ENCODE data around the gene TCF7.

Gene TCF7

DNA sequence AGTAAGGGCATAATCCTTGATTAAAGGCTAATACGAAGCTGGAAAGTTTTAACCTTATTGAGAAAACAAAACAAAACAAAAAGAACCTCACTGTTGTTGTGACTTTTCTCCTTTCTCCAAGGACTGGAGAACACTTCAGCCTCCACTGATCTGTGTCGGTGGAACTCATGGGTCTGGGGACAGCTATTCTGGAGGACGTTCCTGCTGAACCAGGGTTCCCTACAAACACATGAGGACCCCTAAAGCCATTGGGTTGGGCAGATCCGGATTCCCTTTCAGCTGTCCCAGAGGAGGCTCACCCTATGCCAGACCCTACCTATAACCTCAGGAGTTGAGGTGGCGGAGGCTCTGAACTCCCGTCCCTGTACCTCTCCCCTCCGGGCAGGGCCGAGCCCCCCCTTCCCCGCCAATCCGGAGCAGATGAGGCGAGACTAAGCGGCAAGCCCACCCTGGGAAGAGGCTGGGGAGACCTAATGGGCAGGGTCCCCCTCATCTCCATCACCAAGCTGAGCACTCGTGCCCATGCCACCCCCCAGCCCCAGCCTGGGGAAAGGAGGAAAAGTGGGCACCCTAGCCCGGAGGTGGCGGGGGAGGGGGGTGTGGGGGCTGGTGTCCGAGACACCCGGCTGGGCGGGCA is 1.6 kb upstream of the TCF7 start:
- DNase-seq (ENCODE audit: low spot score): no peak
- FAIRE-seq: no peak

GRCh38 chr5:134113363-134113889 is 1.1 kb upstream of the TCF7 start:
- DNase-seq (ENCODE audit: low spot score) (no peak), FAIRE-seq (no peak)

DNA sequence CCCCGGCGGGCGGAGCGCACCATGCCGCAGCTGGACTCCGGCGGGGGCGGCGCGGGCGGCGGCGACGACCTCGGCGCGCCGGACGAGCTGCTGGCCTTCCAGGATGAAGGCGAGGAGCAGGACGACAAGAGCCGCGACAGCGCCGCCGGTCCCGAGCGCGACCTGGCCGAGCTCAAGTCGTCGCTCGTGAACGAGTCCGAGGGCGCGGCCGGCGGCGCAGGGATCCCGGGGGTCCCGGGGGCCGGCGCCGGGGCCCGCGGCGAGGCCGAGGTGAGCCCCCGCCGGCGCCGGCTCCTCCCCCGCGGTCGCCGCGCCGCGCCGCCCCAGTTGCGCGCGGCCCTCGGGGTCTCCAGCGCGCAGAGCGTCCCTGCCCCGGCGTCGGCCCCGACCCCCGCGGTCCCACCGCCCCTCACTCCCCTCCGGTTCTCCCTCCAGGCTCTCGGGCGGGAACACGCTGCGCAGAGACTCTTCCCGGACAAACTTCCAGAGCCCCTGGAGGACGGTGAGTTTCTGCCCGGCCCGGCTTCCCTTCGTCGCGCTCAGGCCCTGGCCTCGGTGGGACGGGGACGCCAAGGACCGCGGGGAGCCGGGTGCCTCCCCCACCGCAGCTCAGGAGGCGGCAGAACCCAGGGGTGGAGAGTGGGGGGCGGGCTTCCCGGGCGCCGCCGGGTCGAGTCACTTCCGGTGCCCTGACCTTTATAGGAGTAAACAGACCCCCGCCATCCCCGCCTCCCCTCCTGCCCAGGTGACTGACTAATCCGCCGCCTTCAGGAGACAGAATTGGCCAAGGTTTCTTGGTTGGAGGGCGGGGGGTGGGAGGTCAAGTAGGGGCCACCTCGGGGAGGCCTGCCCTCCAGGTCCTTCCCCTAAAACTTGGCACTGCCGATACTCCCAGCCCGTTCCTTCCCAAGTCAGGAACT is 665 bp downstream of the TCF7 start:
- no peak for FAIRE-seq
- no peak for DNase-seq (ENCODE audit: low spot score)

DNA sequence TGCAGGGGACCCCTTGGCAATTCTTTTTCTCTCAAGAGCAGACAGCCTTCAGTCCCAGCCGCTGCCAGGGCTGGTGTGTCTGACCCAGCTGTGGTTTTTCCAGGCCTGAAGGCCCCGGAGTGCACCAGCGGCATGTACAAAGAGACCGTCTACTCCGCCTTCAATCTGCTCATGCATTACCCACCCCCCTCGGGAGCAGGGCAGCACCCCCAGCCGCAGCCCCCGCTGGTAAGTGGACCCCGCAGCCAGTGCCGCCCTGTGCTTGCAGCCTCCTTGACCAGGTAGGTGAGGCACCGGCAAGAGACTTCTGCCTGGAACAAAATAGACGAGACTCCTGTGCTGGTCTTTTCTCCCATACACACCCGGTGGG is 1.3 kb downstream of the TCF7 start:
- no peak for FAIRE-seq
- no peak for DNase-seq (ENCODE audit: low spot score)

GRCh38 chr5:134116286-134116685 is 1.8 kb downstream of the TCF7 start:
- FAIRE-seq (no peak), DNase-seq (ENCODE audit: low spot score) (no peak)

DNA sequence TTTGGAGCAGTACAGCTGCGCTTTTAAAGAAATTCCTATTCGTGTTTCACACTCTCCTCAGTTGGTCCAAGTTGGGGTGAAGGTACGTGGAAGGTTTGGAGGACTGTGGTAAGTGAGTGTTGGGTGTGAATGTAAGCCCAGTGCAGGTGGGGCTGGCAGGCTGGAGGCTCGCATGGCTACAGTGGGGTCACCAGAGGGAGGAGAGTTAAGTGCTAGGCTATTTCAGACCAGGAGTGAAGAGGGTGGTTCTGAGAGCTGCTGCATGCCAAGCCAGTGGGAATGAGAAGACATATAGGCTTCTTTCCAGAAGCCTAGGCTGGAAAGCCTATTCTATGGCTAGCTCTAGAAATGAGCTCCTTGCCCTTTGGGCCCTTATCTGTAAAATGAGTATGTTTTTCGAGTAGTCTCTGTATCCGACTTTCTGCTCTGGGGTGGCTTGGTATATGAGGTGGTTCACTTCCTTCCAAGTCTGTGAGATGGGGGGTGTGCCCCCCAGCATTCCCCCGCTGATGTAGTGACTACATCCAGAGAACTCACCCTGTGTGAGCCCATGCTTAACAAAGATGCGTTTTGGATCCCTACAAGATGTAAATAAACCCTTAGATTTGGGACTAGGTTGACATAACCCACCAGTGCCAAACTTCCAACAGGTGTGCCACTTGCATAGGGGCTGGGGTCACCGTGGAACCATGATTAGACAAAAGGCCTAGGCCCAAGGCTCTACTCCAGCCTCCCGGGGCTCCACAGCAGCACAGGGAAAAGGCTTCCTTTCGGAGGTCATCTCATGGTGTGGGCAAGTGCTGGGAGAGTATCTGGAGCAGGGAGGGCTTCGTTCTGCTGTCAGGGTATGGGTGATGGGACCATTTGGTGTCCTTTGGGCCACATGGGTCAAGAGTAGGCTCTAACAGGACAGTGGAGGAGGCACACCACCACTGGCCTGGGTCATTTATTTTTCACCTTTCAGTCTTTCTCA is 2.6 kb downstream of the TCF7 start:
- no peak for DNase-seq (ENCODE audit: low spot score)
- no peak for FAIRE-seq

DNA sequence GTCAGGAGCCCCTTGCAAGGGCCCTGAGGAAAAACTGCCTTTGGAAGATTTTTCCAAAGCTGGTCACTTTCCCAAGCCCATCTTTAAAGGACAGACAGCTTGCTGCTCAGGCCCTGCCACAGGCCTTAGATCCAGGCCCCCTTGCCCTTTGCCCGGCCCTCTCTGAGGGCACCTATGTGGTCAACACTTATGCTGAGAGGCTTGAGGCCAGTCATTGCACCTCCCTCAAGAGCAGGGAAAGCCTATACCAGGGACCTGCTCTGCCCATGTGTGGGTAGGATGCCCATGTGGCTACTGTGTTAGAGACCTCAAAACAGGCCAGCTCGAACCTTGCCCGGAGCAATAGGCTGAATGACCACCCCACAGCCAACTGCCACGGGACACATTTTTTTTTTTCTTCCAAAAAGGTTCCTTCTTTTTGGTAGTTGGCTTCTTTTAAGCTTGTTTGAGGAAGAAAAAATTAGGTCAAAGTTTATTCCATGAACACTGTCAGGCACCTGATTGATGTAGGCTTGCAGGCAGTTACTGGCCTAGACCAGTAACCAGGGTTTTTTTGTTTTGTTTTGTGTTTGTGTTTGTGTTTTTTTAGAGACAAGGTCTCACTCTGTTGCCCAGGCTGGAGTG is 3.8 kb downstream of the TCF7 start:
- DNase-seq (ENCODE audit: low spot score) (no peak), FAIRE-seq (no peak)

DNA sequence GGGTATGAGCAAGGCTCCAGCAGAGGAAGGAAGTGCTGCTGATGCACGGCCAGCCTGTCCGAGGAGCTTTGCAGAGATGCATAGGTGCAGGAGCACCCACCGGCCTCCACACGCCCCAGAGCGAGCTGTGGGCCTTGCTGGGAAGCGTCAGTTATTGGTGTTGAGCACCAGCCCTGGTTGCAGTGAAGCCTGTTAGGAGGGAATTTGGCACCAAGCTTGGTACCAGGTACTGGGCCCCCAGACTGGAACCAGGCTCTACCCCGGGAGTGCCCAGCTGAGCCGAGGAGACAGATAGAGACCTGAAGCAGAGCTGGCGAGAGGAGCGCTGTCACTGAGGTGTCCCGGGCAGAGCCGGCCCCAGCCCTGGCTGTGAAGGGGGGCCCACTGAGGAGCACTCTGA is 5.2 kb downstream of the TCF7 start:
- FAIRE-seq (no peak), DNase-seq (ENCODE audit: low spot score) (no peak)

DNA sequence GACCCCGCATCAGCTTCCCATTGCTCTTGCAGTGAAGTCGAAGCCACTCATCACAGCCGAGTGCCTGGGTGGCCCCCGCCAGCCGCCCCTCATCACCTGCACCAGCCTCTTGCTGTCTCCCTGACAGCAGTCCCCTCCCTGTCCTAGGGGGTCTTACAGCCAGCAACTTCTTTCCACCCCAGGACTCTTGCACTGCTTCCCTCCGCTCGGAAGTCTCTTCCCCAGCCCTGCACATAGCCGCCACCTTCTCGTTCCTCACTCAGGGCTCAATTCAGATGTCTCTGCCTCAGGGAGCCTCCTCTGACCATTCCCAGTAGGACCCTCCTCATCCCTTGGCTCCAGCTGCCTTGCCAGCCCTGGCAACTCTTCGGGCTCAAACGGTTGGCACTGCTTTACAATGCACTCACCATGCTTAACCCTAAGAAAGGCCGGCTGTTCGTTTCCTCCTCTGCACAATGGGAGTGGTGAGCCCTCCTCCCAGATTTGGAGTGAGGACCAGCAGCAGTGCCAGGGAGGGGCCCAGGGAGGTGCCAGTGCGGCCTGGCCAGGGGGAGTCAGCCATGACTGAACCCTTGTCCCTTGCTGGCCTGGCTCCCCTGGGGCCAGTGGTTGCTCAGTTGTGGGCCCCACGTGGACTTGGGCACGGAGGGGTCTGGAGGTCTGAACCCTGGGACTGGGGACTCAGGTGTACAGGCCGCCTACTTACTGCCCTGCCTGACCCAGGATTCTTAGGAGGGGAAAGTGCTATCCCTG is 6.1 kb downstream of the TCF7 start:
- FAIRE-seq: no peak

GRCh38 chr5:134122530-134122929 is 8.0 kb downstream of the TCF7 start:
- no peak for FAIRE-seq
- no peak for DNase-seq (ENCODE audit: low spot score)

More for the DNA sequence above, 6.1 kb downstream of the TCF7 start:
- DNase-seq (ENCODE audit: low spot score): no peak

- DNase-seq (ENCODE audit: low spot score) (no peak), FAIRE-seq (no peak)
These were observed 8.9 kb downstream of the TCF7 start for GRCh38 chr5:134123360-134123759.

DNA sequence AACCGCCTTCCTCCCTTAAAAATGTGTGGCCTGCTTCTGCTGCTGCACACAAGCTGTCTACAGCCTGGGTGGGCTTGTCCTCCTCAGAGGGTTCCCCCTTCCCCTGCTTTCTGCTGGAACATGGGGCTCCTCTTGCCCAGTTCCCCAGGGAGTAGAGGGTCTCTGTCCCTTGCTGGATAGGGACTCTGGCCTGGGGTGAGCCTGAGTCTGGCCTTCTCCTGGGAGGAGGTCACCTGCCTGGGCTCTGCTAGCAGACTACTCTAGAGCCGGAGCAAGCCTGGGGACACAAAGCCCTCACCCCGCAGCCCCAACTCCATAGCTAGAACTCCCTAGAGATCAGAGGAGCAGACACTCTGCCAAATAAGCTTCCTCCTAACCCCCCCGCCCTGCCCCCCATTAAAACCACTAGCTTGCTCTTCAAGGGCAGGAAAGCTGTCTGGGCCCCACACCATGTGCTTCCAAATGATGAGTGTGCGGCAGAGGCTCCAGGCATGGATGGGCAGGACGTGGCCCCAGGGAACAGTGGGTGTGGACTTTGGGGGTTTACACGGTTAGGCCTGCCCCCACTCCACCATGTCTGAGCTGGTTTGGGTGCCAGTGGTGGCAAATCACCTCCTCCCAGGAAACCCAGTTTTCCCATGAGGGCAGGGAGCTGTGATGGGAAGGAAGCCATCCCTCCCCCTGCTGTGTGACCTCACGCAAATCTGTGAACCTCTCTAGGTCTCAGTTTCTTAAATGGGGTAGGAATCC is 10.0 kb downstream of the TCF7 start:
- FAIRE-seq: peak; percentile 62
- peak; percentile 75 for DNase-seq (ENCODE audit: low spot score)

GRCh38 chr5:134125039-134126015 is 10.8 kb downstream of the TCF7 start:
- DNase-seq (ENCODE audit: low spot score): peak; percentile 88
- FAIRE-seq: peak; percentile 89

GRCh38 chr5:134127376-134127861 is 12.9 kb downstream of the TCF7 start:
- no peak for FAIRE-seq
- DNase-seq (ENCODE audit: low spot score): no peak

GRCh38 chr5:134127988-134128647 is 13.6 kb downstream of the TCF7 start:
- DNase-seq (ENCODE audit: low spot score): no peak
- FAIRE-seq: no peak

DNA sequence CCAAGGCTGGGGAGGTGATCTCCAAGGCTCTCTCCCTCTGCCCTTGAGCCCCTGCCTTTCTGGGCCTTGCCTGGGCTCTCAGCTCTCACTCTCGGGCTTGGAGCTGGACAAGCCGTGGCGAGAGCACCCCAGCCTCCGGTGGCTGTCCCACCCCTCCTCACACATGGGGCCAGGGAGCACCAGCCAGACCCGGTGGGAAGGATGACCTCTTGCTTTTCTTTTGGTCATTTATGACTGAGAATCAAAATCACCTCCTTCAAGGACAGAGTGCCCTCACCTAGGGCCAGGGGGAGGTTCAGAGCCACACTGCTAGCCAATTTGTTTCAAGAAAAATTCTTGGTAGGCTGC is 14.1 kb downstream of the TCF7 start:
- DNase-seq (ENCODE audit: low spot score) (no peak), FAIRE-seq (no peak)

DNA sequence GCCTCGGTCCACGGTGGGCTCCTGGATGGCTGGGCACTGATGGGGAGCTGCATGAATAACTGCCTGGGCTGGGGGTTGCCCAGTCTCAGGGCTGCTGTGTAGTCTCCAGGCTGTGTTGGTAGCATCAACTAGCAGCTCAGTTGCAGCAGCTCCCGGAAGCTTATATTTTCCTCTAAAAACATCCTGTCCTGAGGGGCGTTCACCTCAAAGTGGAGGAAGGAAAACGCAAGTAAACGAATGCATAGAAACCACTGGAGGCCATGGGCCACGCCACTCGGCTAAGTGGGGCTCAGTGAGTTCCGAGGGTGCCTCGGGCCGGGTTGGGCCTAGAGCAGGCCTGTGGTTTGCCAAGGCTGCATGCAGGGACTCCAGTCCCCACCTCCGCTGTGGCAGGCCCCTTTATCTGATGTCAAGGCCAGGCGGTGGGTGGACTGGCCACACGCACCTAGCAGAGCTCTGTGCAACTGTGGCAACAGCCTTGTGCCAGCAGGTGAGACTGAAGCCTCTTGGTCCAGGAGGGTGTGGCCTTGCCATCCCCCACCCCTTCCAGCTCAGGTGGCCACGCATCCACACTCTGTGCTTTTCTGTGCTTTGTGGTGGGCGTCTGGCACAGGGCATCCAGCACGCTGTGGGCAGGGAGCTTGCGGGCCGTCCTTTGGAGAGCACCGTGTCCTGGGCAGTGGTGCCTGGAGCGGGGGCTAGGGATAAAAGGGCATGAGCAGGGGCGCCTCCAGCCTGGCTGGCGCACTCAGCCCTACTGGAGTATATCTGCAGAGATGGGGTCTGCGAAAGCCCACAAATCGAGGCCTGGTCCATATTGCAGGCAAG is 15.1 kb downstream of the TCF7 start:
- DNase-seq (ENCODE audit: low spot score): no peak
- no peak for FAIRE-seq
